ENCODE data around the gene MTCL1.

GRCh38 chr18:8830067-8831060, 125.0 kb downstream of the MTCL1 start:
- TF ChIP-seq CTCF (IDR thresholded peaks at IDR 0.05) (no peak), POLR2A (IDR thresholded peaks at IDR 0.05) (no peak)
